Measurements from ENCODE around the gene SYNPO2. TPM values are rescaled to one million over a fixed set of nuclear protein-coding genes. Genes with fewer than 3 reads are reported as not detected.
"Not testable (repeated sequence)": the region's sequence is repeated elsewhere in the genome, so short reads cannot be mapped to it uniquely, and the experiment has no call there.

SYNPO2 gene
- total RNA-seq, 1 donor from 2014 or later, result 0.47 TPM

- no peak for DNase-seq (ENCODE audit: extremely low read depth, low read depth, low spot score)
These were observed 10.9 kb upstream of the SYNPO2 start for GRCh38 chr4:118877797-118878196.

- DNase-seq (ENCODE audit: extremely low read depth, low read depth, low spot score), result not testable (repeated sequence)
These were observed 10.1 kb upstream of the SYNPO2 start for GRCh38 chr4:118878507-118878906.

- DNase-seq (ENCODE audit: extremely low read depth, low read depth, low spot score), result no peak
These were observed 9.2 kb upstream of the SYNPO2 start for GRCh38 chr4:118879409-118879808.

GRCh38 chr4:118881512-118882146 lies 7.0 kb upstream of the SYNPO2 start:
- DNase-seq (ENCODE audit: extremely low read depth, low read depth, low spot score), result no peak

GRCh38 chr4:118883861-118884260 lies 4.8 kb upstream of the SYNPO2 start:
- no peak for DNase-seq (ENCODE audit: extremely low read depth, low read depth, low spot score)

- no peak for DNase-seq (ENCODE audit: extremely low read depth, low read depth, low spot score)
These were observed 3.9 kb upstream of the SYNPO2 start for GRCh38 chr4:118884716-118885115.

- DNase-seq (ENCODE audit: extremely low read depth, low read depth, low spot score), result no peak
These were observed 648 bp downstream of the SYNPO2 start for GRCh38 chr4:118889312-118889691.

GRCh38 chr4:118894034-118894433 lies 5.4 kb downstream of the SYNPO2 start:
- DNase-seq (ENCODE audit: extremely low read depth, low read depth, low spot score), result no peak

- no peak for DNase-seq (ENCODE audit: extremely low read depth, low read depth, low spot score)
These were observed 9.6 kb downstream of the SYNPO2 start for GRCh38 chr4:118898221-118898620.

GRCh38 chr4:118898684-118899138 lies 10.1 kb downstream of the SYNPO2 start:
- DNase-seq (ENCODE audit: extremely low read depth, low read depth, low spot score), result no peak

GRCh38 chr4:118904418-118904817 lies 15.8 kb downstream of the SYNPO2 start:
- DNase-seq (ENCODE audit: extremely low read depth, low read depth, low spot score), result no peak

- DNase-seq (ENCODE audit: extremely low read depth, low read depth, low spot score), result no peak
These were observed 16.3 kb downstream of the SYNPO2 start for GRCh38 chr4:118904935-118905334.

- DNase-seq (ENCODE audit: extremely low read depth, low read depth, low spot score), result no peak
These were observed 16.9 kb downstream of the SYNPO2 start for GRCh38 chr4:118905566-118905965.

- DNase-seq (ENCODE audit: extremely low read depth, low read depth, low spot score), result no peak
These were observed 20.7 kb downstream of the SYNPO2 start for GRCh38 chr4:118909173-118909956.

- DNase-seq (ENCODE audit: extremely low read depth, low read depth, low spot score), result no peak
These were observed 21.6 kb downstream of the SYNPO2 start for GRCh38 chr4:118910221-118910620.

GRCh38 chr4:118911238-118911703 lies 22.6 kb downstream of the SYNPO2 start:
- DNase-seq (ENCODE audit: extremely low read depth, low read depth, low spot score), result no peak

GRCh38 chr4:118915468-118915867 lies 26.8 kb downstream of the SYNPO2 start:
- DNase-seq (ENCODE audit: extremely low read depth, low read depth, low spot score), result no peak

- DNase-seq (ENCODE audit: extremely low read depth, low read depth, low spot score), result no peak
These were observed 28.1 kb downstream of the SYNPO2 start for GRCh38 chr4:118916691-118917289.

GRCh38 chr4:118917582-118917981 lies 28.9 kb downstream of the SYNPO2 start:
- no peak for DNase-seq (ENCODE audit: extremely low read depth, low read depth, low spot score)

- DNase-seq (ENCODE audit: extremely low read depth, low read depth, low spot score), result peak; percentile 68
These were observed 29.7 kb downstream of the SYNPO2 start for GRCh38 chr4:118918388-118918787.

- no peak for DNase-seq (ENCODE audit: extremely low read depth, low read depth, low spot score)
These were observed 31.6 kb downstream of the SYNPO2 start for GRCh38 chr4:118920247-118920646.

GRCh38 chr4:118921786-118922185 lies 33.1 kb downstream of the SYNPO2 start:
- no peak for DNase-seq (ENCODE audit: extremely low read depth, low read depth, low spot score)

Measured in glomerular endothelial cell (primary cell).